ENCODE results near the gene SULT1A1.
"Not testable (repeated sequence)": the region's sequence is repeated elsewhere in the genome, so short reads cannot be mapped to it uniquely, and the experiment has no call there.

DNA sequence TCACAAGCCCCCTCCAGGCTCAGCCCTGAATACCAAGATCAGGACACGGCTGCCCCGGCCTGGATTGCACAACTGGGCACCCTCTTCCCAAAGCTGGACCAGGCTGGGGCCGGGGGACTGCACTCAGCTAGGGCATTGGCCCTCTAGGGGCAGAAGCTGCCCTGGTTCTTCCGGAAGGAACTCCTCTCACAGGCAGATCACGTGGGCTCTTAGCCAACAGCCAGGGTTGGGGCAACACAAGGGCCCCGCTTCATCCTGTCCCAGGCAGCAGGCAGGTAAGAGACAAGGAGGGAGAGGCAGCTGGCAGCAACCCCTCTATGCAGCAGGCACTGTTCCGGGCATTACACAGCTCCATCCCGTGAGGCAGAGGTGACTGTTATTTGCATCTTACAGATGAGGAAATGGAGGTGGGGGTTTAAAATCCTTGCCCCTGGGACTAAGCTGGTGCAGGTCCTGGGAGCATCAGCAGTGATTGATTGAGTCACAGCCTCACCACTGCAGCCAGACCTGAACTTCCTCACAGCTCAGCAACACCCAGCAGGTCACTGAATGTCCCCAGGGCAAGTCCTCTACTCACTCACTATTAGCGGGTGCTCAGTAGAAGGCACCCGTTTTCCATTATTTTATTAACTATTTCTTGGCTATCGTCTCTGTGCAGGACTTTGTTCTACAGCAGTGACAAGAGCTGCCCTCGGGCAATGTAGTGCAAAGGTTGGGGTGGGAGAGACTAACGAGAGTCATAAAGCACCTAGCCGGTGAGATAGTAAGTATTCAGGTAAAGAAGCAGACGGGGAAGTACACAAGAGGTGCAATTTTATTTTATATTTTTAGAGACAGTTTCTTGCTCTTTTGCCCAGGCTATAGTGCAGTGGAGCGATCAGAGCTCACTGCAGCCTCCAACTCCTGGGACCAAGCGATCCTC is 2.8 kb upstream of the SULT1A1 start:
- not testable (repeated sequence) for TF ChIP-seq ZNF621, ZNF140, ZBTB8A (tag by site-specific recombination; IDR thresholded peaks at IDR 0.05)
- TF ChIP-seq, protein P1, sequence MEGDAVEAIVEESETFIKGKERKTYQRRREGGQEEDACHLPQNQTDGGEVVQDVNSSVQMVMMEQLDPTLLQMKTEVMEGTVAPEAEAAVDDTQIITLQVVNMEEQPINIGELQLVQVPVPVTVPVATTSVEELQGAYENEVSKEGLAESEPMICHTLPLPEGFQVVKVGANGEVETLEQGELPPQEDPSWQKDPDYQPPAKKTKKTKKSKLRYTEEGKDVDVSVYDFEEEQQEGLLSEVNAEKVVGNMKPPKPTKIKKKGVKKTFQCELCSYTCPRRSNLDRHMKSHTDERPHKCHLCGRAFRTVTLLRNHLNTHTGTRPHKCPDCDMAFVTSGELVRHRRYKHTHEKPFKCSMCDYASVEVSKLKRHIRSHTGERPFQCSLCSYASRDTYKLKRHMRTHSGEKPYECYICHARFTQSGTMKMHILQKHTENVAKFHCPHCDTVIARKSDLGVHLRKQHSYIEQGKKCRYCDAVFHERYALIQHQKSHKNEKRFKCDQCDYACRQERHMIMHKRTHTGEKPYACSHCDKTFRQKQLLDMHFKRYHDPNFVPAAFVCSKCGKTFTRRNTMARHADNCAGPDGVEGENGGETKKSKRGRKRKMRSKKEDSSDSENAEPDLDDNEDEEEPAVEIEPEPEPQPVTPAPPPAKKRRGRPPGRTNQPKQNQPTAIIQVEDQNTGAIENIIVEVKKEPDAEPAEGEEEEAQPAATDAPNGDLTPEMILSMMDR (tag by site-specific recombination; IDR thresholded peaks at IDR 0.05), result not testable (repeated sequence)
- TF ChIP-seq, protein P2, sequence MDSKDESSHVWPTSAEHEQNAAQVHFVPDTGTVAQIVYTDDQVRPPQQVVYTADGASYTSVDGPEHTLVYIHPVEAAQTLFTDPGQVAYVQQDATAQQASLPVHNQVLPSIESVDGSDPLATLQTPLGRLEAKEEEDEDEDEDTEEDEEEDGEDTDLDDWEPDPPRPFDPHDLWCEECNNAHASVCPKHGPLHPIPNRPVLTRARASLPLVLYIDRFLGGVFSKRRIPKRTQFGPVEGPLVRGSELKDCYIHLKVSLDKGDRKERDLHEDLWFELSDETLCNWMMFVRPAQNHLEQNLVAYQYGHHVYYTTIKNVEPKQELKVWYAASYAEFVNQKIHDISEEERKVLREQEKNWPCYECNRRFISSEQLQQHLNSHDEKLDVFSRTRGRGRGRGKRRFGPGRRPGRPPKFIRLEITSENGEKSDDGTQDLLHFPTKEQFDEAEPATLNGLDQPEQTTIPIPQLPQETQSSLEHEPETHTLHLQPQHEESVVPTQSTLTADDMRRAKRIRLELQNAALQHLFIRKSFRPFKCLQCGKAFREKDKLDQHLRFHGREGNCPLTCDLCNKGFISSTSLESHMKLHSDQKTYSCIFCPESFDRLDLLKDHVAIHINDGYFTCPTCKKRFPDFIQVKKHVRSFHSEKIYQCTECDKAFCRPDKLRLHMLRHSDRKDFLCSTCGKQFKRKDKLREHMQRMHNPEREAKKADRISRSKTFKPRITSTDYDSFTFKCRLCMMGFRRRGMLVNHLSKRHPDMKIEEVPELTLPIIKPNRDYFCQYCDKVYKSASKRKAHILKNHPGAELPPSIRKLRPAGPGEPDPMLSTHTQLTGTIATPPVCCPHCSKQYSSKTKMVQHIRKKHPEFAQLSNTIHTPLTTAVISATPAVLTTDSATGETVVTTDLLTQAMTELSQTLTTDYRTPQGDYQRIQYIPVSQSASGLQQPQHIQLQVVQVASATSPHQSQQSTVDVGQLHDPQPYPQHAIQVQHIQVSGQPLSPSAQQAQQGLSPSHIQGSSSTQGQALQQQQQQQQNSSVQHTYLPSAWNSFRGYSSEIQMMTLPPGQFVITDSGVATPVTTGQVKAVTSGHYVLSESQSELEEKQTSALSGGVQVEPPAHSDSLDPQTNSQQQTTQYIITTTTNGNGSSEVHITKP (tag by site-specific recombination; IDR thresholded peaks at IDR 0.05), result not testable (repeated sequence)

Measured in HEK293 (cell line).